GM18909 (cell line): ENCODE results near the gene CTDNEP1.

ENCODE experiments used
- ATAC-seq: cut with Tn5 transposase; IDR thresholded peaks from one replicate; pipeline ENCODE4 v1.9.1; 2021; ENCODE audit warnings: mild to moderate bottlenecking; ENCODE audit not compliant: unreplicated experiment, poor library complexity

The CTDNEP1 gene

DNA sequence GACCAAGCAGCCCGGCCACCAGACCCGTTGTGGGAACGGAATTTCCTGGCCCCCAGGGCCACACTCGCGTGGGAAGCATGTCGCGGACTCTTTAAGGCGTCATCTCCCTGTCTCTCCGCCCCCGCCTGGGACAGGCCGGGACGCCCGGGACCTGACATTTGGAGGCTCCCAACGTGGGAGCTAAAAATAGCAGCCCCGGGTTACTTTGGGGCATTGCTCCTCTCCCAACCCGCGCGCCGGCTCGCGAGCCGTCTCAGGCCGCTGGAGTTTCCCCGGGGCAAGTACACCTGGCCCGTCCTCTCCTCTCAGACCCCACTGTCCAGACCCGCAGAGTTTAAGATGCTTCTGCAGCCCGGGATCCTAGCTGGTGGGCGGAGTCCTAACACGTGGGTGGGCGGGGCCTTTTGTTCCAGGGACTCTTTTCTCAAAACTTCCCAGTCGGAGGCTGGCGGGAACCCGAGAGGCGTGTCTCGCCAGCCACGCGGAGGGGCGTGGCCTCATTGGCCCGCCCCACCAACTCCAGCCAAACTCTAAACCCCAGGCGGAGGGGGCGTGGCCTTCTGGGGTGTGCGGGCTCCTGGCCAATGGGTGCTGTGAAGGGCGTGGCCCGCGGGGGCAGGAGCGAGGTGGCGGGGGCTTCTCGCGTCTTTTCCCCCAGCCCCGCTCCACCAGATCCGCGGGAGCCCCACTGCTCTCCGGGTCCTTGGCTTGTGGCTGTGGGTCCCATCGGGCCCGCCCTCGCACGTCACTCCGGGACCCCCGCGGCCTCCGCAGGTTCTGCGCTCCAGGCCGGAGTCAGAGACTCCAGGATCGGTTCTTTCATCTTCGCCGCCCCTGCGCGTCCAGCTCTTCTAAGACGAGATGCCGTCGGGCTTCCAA is 29.8 kb upstream of the CTDNEP1 start, which contains the start of gene SLC2A4:
TSS of gene SLC2A4 (plus strand) at position 645 of the 879 bp plus-strand sequence. CDS start at position 862, 217 bp downstream.
- ATAC-seq, result peak; percentile 66

DNA sequence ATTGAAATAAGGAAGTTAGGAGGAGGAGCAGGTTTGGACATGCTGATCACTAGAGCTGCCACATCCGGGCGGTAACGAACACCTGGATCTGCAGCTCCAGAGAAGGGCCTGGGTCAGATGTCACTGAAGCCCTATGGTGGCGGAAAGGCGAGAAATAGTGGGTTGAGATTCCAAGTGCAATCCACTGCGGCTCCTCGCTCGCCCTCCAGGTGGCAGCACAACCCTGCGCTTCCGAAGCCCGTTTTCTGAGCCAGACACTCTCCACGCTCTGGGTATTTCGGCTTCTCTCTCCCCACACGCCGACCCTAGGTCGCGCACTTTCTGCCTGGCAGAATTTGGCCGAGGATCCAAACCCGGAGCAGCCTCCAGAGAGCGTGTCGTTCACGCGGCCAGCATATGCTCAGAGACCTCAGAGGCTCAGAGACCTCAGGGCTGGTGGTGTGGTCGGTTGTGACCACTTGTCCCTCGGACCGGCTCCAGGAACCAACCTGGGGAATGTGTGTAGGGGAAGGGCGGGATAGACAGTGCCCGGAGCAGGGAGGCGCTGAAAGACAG is 29.1 kb upstream of the CTDNEP1 start:
- peak; percentile 56 for ATAC-seq

DNA sequence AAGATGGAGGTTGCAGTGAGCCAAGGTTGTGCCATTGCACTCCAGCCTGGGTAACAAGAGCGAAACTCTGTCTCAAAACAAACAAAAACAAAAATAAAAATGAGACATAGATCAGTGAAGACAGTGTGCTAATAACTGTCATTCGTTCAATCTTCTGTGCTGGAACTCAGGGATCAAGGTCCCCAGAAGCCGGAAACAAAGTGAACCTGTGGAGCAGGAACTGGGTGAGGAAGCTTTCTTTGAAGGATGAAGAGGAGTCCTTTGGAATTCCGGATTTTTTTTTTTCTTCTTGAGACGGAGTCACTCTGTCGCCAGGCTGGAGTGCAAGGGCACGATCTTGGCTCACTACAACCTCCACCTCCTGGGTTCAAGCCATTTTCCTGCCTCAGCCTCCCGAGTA is 27.9 kb upstream of the CTDNEP1 start:
- no peak for ATAC-seq

DNA sequence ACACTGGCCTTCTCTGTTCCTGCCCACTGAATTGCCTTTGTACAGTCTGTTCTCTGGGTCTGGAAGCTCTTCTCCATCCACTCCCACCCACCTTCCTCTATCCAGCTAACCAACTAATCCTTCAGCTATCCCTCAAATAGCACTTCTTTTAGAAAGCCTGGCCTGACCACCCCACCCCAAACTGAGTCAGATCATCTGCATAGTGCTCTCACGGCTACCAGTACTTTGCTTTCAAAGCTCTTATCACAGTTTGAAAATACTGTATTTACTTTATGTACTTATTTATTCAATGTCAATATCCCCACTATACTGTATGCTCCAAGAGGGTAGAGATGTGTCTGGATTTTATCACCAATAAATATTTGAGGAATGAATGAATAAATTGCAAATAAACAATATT is 15.2 kb upstream of the CTDNEP1 start:
- no peak for ATAC-seq

DNA sequence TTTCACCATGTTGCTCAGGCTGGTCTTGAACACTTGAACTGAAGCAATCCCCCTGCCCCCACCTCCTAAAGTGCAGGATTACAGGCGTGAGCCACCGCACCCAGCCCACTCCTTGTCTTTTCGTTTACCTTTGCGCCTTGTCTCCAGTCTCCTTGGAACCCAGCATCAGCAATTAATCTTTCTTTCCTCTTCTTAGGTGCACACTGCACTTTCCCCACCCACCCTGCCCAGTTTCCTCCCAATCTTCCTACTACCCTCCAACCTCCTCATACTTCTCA is 12.2 kb upstream of the CTDNEP1 start:
- ATAC-seq, result no peak

DNA sequence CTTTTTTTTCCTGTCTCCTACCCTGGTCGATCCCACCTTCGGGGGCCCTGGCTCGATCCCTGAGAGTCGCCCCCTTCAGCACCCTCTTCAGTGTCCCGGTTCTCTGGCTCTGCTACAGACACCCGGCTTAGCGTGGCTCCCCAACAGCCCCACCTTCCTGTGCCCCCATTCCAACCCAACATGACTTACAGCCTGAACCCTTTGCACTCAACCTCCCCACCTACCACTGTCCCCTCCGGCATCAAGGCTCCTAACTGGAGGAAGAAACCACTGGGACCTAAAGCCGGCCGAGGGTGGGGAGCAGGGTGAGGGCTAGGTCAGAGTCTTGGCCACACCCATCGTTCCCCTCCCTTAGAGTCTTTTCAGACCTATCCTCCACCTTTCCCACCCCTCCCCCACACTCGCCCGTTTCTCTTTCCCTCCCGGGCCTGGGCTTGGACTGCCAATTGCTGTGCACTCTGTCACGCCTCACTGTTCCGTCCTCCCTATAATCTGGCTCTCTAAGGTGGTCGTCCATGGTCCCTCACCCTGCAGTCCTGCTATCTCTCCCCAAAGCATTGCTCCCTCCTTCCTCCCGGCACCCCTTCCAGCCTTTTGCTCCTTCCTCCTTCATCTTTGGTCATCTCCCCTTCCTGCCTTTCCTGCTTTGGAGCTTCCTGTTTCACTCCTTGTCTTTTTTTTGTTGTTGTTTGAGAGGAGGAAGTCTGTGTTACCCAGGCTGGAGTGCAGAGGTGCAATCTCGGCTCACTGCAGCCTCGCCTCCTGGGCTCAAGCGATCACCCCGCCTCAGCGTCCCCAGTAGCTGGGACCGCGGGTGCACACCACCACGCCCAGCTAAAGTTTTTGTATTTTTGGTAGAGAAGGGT is 11.6 kb upstream of the CTDNEP1 start:
- no peak for ATAC-seq

DNA sequence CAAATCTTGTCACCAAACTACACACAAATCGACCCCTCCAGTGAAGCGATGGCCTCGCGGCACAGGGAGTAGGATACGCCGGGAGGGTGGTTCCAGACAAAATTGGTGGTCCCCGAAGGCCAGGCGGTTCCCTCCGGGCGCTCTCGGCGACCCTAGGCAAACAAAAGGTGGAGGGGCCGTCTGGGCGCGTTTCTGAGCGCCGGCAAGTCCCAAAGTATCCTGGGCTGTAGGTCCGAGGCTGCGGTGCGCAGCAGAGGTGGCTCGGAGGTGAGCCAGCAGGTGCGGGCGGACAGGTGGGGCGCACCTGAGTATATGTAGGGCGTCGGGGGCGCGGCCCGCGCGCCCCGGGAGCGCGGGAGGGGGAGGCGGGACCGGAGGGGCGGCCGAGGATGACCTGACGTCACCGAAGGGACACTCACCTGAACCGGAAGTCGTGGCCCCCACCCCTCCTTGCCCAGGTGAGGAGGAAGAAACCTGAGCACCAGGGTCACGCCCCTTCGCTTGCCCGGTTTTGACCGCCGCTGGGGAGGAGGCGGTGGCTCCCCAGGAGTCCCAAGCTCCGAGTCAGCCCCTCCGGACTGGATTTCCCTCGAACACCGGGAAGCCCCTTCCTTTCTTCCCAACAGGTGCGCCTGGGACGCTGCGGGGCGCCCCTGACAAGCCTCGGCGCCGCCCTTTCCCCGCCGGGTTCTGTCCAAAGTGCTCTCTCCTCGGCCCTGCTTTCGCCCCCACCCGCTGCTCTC is 10.8 kb upstream of the CTDNEP1 start, which contains the start of gene CLDN7:
TSS of gene CLDN7 (minus strand) at position 287 of the 743 bp plus-strand sequence. CDS start 435 bp downstream, outside the sequence.
- no peak for ATAC-seq

DNA sequence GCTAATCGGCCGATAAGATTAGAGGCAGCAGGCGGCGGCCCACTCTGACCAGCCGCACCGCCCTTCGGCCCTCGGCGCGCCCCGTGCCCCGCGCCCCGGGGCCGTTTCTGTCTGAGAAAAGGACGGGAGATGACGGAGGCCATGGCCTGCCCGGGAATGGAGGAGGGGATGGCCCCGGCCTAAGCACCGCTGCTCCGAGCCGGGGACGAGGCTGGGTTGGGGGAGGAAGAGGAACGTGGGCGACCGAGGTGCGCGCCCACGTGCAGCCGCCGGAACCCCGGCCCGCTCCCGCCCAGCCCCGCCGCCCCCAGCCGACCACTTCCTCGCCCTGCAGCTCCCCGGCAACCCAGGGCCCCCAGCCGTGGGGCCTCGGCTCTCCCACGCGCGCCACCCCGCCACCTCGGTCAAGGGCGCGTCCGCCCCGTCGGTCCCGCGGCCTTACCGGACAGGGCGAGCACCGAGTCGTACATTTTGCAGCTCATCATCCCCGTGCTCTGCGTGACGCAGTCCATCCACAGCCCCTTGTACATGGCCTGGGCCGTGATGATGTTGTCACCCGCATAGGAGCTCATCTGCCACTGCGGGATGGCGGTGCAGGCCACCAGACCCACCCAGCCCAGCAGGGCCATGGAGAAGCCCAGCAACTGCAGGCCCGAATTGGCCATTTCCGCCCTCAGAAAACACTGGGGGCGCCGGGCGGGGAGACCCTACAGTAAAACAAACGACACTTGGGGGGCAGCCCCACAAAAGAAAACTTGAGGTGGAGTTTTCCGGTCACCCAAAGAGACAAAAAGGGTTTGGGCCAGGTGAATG is 10.1 kb upstream of the CTDNEP1 start:
- ATAC-seq, result no peak

DNA sequence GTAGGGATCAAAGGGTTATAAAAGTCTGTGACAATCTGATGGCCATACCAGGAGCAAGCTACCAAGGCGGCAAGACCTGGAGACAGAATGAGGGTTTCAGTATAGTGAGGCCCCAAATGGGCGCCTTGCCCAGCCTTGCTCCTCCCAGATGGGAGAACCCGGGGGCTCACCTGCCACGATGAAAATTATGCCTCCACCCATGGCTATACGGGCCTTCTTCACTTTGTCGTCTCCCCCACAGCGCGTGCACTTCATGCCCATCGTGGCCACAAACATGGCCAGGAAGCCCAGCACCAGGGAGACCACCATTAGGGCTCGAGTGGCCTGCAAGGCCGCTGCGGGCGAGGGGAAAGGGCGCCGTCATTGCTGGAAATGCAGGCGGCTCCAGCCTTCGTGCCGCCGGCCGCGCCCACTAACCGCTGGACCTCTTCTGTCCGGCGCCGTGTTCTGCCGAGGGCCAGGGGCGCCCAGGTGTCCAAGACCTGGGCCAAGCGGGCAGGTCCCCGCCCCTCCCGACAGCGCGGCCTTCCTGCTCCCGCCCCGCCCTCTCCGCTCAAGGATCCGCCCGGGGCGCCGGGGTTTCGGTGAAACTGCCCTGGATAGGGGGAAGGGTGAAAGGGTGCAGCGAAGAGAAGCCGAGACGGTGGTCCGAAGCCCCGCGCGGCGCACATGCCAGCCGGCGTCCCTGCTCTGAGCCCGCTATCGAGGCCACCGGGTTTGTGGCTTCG is 9.3 kb upstream of the CTDNEP1 start:
- ATAC-seq, result no peak

DNA sequence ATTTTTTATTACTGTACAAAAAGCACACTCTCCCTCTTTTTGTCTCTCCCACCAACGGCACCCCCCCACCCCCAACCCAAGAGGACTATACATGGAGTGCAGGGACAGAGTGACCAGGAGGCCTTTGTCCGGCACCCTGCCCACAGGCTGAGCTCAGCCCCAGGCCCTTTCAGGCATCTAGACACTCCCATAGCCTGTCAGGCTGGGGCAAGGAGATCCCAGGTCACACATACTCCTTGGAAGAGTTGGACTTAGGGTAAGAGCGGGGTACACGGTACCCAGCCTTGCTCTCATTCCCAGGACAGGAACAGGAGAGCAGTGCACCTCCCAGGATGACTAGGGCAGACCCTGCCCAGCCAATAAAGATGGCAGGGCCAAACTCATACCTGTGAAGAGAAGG is 8.6 kb upstream of the CTDNEP1 start:
- no peak for ATAC-seq

DNA sequence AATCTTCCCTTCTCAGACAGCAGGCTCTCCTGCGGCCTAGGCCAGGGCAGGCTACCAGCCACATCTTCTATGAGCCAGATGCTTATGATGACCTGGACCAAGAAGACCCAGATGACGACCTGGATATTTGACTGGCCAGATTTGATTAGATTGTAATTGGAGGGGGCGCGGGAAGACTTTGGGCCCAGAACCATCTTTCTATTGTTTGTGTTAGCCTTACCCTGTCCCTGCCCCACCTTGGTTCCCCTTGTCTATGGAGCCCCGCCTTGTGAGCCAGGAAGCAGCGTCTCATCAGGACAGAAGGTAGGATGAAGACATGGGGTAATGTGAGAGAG is 8.0 kb upstream of the CTDNEP1 start:
- no peak for ATAC-seq

DNA sequence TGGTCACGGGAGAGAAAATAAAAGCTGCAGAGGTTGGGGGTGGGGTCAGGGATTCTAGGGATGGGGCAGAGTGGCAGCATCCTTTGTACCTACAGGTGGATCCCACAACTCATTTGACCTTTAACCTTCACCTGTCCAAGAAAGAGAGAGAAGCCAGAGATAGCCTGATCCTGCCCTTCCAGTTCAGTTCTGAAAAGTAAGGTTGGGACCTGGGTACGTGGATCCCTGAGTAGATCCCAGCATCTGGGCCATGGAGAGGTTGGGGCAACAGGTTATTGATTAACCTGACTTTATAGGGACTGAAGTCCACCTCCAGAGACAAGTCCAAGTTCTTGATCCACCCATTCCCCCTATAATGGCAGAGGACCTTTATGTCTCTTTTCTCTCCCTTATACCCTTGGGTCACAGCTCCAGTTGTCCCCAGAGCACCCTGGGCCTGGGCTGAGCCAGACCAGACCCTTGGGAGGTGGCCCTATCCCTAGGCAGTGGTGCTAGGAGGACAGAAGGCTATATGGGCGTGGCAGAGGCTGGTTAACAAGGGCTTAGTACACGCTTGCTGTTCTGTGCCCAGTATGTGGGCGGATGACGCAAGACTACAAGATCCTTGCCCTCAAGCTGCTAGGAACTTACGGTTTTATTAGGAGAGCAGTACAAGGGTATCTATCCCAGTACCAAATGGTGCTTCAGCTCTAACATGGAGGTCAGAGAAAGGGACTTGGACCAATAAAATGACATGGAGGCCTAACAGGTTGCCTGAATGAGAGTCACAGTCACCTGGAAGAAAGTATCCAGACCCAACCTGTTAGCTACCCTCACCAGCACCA is 7.4 kb upstream of the CTDNEP1 start:
- ATAC-seq, result no peak

DNA sequence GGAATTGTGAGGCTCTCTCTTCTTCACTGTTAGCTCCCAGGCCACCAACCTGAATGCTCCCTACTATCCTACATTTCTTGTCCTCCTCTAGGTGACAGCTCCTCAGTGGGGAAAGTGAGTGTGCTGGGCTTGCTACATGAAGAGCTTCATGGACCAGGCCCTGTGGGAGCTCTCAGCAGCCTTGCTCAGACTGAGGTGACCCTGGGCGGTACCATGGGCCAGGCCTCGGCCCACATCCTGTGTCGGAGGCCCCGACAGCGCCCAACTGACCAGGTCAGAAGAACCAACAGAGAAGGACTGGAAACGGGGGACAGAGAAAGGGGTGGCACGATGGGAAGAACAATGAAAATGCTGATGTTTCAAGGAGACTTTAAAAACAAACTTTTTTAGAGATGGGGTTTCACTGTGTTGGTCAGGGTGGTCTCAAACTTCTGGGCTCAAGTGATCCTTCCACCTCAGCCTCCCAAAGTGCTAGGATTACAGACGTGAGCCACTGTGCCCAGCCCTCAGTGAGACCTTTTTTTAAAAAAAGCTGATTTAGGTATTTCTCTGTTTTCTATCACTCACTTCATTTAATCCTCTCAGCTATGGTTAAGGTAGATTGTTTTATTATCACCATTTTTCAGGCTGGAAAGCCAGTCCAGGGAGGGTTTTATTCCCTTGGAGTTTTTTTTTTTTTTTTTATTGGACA is 5.4 kb upstream of the CTDNEP1 start:
- ATAC-seq, result no peak

DNA sequence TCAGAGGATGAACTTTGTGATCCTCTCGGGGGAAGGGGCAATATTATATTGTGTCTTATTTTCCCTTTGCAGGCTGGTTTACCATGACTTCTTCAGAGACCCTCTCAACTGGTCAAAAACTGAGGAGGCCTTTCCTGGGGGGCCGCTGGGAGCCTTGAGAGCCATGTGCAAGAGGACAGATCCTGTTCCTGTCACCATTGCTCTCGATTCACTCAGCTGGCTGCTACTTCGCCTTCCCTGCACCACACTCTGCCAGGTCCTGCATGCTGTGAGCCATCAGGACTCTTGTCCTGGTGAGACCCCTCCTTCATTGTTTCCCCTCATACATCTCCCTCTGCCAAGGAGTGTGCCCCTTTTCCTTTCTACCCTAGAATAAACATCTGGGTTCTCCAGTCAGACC is 3.0 kb upstream of the CTDNEP1 start:
- no peak for ATAC-seq

DNA sequence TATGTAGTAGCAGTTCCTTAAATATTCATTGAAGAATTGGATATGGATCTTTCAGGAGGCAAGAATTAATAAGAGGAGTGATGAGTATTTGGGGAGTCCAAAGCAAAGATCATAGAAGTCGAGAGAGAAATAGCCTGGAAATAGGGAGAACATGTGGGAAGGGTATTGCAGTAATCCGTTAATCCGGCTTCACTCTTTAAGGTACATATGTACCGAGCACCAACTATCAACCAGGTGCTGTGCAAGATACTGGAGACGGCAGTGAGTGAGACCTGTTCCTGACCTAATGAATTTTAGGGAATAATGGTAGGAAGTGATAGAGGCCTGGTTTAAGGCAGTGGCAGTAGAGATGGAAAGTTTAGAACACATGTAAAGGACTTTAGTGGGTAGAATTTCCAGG is 1.5 kb upstream of the CTDNEP1 start:
- ATAC-seq, result no peak

DNA sequence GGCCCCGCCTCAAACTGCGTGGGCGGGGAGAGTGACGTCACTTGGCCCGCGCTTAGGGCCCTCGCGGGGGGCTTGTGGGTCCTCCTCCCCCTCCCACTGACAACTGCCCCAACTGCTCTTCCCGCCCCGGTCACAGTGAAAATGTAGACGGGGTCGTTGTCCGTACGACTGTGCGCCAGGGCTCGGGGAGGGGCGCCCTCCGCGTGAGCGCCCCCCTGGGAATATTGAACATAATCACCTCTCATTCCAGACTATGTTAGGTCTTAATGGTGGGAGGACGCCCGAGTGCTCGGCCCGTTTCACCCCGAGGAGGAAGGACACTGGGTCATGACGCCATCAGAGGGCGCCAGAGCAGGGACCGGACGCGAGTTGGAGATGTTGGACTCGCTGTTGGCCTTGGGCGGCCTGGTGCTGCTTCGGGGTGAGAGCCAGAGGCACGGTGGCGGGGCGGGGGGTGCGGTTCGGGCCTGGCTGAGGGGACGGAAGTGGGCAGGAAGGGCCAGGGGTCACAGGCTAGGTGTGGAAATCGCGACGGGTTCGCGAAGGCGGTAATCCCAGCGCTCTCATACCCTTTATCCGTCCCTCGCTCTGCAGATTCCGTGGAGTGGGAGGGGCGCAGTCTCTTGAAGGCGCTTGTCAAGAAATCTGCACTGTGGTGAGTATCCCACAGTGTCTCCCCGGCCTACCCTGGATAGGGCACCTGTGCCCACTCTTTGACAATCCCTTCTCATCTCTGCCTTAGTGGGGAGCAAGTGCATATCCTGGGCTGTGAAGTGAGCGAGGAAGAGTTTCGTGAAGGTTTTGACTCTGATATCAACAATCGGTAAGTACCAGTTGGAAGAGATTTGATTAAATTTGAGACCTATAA is 876 bp upstream of the CTDNEP1 start, which contains the start of gene ELP5:
TSS of gene ELP5 (plus strand) at position 40 of the 868 bp plus-strand sequence. CDS start at position 376, 336 bp downstream.
- peak; percentile 63 for ATAC-seq
